ENCODE data around the gene NRARP.

DNA sequence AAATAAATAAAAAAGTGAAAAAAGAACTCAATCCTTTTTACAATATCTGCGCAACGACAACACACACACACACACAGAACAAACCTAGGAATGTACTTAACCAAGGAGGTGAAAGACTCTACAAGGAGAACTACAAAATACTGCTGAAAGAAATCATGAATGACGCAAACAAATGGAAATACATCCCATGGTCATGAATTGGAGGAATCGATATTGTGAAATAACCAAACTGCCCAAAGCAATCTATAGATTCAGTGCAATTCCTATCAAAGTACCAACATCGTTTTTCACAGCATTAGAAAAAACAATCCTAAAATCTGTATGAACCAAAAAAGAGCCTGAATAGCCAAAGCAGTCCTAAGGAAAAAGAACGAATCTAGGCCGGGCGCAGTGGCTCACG lies 29.9 kb upstream of the NRARP start:
- no peak for TF ChIP-seq POLR2A (IDR thresholded peaks at IDR 0.05; ENCODE audit: low read depth, low read length)
- no peak for TF ChIP-seq TAF1 (IDR thresholded peaks at IDR 0.05; ENCODE audit: low read depth, low read length)
- TF ChIP-seq POLR2AphosphoS5 (IDR thresholded peaks at IDR 0.05; ENCODE audit: low read depth, low read length), result no peak
- TF ChIP-seq SPI1 (IDR thresholded peaks at IDR 0.05; ENCODE audit: low read depth, low read length), result no peak

Data from GM12891 (cell line).